OCI-LY7 (cell line): ENCODE measurements around the gene CPSF3.

Experiments used
- EZH2phosphoT487 ChIP-seq: fragments of 200-600 bp; sonication (generic); IDR thresholded peaks from 2 replicates; pipeline ENCODE4 v1.6.1; 2018; ENCODE audit warnings: low read depth, borderline replicate concordance, mild to moderate bottlenecking, mixed run types, antibody characterized with exemption, low read length, moderate library complexity, mixed read lengths
- TF ChIP-seq, protein P1 (sequence below): fragments of 200-600 bp; sonication (generic); conservative IDR thresholded peaks from 2 replicates; pipeline ENCODE4 v1.5.1; 2014; ENCODE audit warnings: mild to moderate bottlenecking, antibody characterized with exemption, low read length, moderate library complexity, mixed read lengths

DNA sequence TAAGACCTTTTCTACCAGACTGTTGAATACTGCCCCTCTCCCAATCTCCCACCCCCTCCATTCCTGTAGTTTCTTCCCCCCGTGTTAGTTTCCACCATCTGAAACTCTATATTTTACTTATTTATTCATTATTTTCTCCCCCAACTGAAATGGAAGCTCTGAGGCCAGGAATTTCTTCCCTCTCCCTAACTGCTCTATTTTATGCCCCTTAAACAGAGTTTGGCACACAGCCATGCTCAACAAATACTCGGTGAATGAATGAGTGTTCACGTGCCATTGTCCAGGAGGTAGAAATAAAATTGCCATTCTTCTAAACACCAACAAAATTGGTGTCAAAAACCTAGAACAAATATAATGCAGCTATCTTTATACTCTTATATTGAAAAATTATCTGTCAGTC lies 5.7 kb upstream of the CPSF3 start:
- TF ChIP-seq, protein P1, sequence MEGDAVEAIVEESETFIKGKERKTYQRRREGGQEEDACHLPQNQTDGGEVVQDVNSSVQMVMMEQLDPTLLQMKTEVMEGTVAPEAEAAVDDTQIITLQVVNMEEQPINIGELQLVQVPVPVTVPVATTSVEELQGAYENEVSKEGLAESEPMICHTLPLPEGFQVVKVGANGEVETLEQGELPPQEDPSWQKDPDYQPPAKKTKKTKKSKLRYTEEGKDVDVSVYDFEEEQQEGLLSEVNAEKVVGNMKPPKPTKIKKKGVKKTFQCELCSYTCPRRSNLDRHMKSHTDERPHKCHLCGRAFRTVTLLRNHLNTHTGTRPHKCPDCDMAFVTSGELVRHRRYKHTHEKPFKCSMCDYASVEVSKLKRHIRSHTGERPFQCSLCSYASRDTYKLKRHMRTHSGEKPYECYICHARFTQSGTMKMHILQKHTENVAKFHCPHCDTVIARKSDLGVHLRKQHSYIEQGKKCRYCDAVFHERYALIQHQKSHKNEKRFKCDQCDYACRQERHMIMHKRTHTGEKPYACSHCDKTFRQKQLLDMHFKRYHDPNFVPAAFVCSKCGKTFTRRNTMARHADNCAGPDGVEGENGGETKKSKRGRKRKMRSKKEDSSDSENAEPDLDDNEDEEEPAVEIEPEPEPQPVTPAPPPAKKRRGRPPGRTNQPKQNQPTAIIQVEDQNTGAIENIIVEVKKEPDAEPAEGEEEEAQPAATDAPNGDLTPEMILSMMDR, result no peak
- no peak for TF ChIP-seq EZH2phosphoT487
